ENCODE results near the gene RDH12.
"Not testable (repeated sequence)": the region's sequence is repeated elsewhere in the genome, so short reads cannot be mapped to it uniquely, and the experiment has no call there.

The RDH12 gene
- long read RNA-seq = 0 reads

- H3K27me3 ChIP-seq (ENCODE audit: insufficient read depth, poor library complexity, severe bottlenecking); H3K27ac ChIP-seq (replicated peaks); H3K4me3 ChIP-seq (replicated peaks; ENCODE audit: insufficient read depth, low read length); DNase-seq (ENCODE audit: low read depth in 1 of 2, low spot score in 1 of 2): not testable (repeated sequence)
These were observed at the start of gene RDH12 for GRCh38 chr14:67701492-67701891. Gene RDH12 (plus strand): TSS chr14:67701886. CDS start chr14:67722643, 20,757 bp downstream.

GRCh38 chr14:67652189-67652588 is 49.5 kb upstream of the RDH12 start:
- no peak overlapping the region for H3K4me3 ChIP-seq (replicated peaks; ENCODE audit: insufficient read depth, low read length)
- no peak for DNase-seq (ENCODE audit: low read depth in 1 of 2, low spot score in 1 of 2)
- no peaks in the 10 kb centered on the region for H3K27me3 ChIP-seq (ENCODE audit: insufficient read depth, poor library complexity, severe bottlenecking)
- H3K27ac ChIP-seq (replicated peaks) = no peak overlapping the region
- TF ChIP-seq CTCF (IDR thresholded peaks at IDR 0.05; ENCODE audit: insufficient read depth, low read length) (no peak), REST (IDR thresholded peaks at IDR 0.05; ENCODE audit: insufficient replicate concordance, low read depth) (no peak), POLR2AphosphoS5 (IDR thresholded peaks at IDR 0.05; ENCODE audit: low read depth) (no peak), SPI1 (IDR thresholded peaks at IDR 0.05; ENCODE audit: borderline replicate concordance, low read depth) (no peak), GABPA (IDR thresholded peaks at IDR 0.05; ENCODE audit: low read depth) (no peak)

GRCh38 chr14:67653651-67654280 is 47.9 kb upstream of the RDH12 start:
- H3K4me3 ChIP-seq (replicated peaks; ENCODE audit: insufficient read depth, low read length) = no peak overlapping the region
- TF ChIP-seq REST (IDR thresholded peaks at IDR 0.05; ENCODE audit: insufficient replicate concordance, low read depth) (no peak), GABPA (IDR thresholded peaks at IDR 0.05; ENCODE audit: low read depth) (no peak), CTCF (IDR thresholded peaks at IDR 0.05; ENCODE audit: insufficient read depth, low read length) (no peak), POLR2AphosphoS5 (IDR thresholded peaks at IDR 0.05; ENCODE audit: low read depth) (no peak), SPI1 (IDR thresholded peaks at IDR 0.05; ENCODE audit: borderline replicate concordance, low read depth) (no peak)
- H3K27ac ChIP-seq (replicated peaks) = no peak overlapping the region
- no peak for DNase-seq (ENCODE audit: low read depth in 1 of 2, low spot score in 1 of 2)
- H3K27me3 ChIP-seq (ENCODE audit: insufficient read depth, poor library complexity, severe bottlenecking) = no peaks in the 10 kb centered on the region

- no peak for DNase-seq (ENCODE audit: low read depth in 1 of 2, low spot score in 1 of 2)
- TF ChIP-seq CTCF (IDR thresholded peaks at IDR 0.05; ENCODE audit: insufficient read depth, low read length) (no peak), GABPA (IDR thresholded peaks at IDR 0.05; ENCODE audit: low read depth) (no peak), REST (IDR thresholded peaks at IDR 0.05; ENCODE audit: insufficient replicate concordance, low read depth) (no peak), POLR2AphosphoS5 (IDR thresholded peaks at IDR 0.05; ENCODE audit: low read depth) (no peak), SPI1 (IDR thresholded peaks at IDR 0.05; ENCODE audit: borderline replicate concordance, low read depth) (no peak)
- H3K27ac ChIP-seq (replicated peaks) = no peak overlapping the region
- H3K4me3 ChIP-seq (replicated peaks; ENCODE audit: insufficient read depth, low read length) = no peak overlapping the region
- H3K27me3 ChIP-seq (ENCODE audit: insufficient read depth, poor library complexity, severe bottlenecking) = no peaks in the 10 kb centered on the region
These were observed 38.1 kb upstream of the RDH12 start for GRCh38 chr14:67663633-67664032.
